ENCODE measurements around the gene PIK3C2G. TPM values are rescaled to one million over a fixed set of nuclear protein-coding genes. Genes with fewer than 3 reads are reported as not detected.

PIK3C2G gene
- total RNA-seq, 1 experiment from 2014 or later: not detected

GRCh38 chr12:18454330-18454729 is 193.0 kb downstream of the PIK3C2G start:
- Histone ChIP-seq H2AFZ (ENCODE audit: low read length) (no peak overlapping the region), H2BK5ac (ENCODE audit: insufficient read length, low read length) (no peak overlapping the region), H3K56ac (ENCODE audit: insufficient read length, low read depth, low read length) (no peak overlapping the region), H3K23me2 (ENCODE audit: insufficient read length, low read depth, low read length, poor library complexity, severe bottlenecking) (no peaks in the 10 kb centered on the region), H3T11ph (ENCODE audit: low read length) (no peak overlapping the region), H3K14ac (ENCODE audit: insufficient read depth, low read length) (no peak overlapping the region), H4K91ac (ENCODE audit: insufficient read length, low read depth, low read length) (no peak overlapping the region), H3K23ac (ENCODE audit: insufficient read length, low read depth, low read length) (no peak overlapping the region), H3K79me1 (ENCODE audit: insufficient read depth, low read depth, low read length, poor library complexity, severe bottlenecking) (no peaks in the 10 kb centered on the region), H2BK120ac (ENCODE audit: low read depth, low read length, poor library complexity, severe bottlenecking) (no peak overlapping the region), H2BK20ac (ENCODE audit: low read depth, low read length, poor library complexity, severe bottlenecking) (no peak overlapping the region), H3K4me1 (ENCODE audit: insufficient read depth, low read length) (peaks cover 10% of the 10 kb centered on the region; the same call in 1 of the 2 replicates), H4K8ac (replicated peaks; ENCODE audit: insufficient read length, low read depth, low read length) (no peak overlapping the region), H2BK12ac (ENCODE audit: insufficient read length, low read depth, low read length) (no peak overlapping the region), H3K27me3 (ENCODE audit: insufficient read depth, low read length) (no peaks in the 10 kb centered on the region), H3K79me2 (ENCODE audit: insufficient read depth, low read length) (no peaks in the 10 kb centered on the region), H3K9me3 (ENCODE audit: control insufficient read depth, low read depth, low read length) (no peaks in the 10 kb centered on the region), H4K20me1 (ENCODE audit: control insufficient read depth, insufficient read depth, insufficient read length) (no peaks in the 10 kb centered on the region), H2BK15ac (ENCODE audit: low read depth, low read length) (no peak overlapping the region), H3K9ac (ENCODE audit: extremely low read depth, insufficient read length, low read length) (no peak overlapping the region), H4K5ac (ENCODE audit: insufficient read length, low read depth, low read length) (no peak overlapping the region), H2AK5ac (ENCODE audit: insufficient read length, low read length) (no peak overlapping the region), H3K27ac (ENCODE audit: insufficient read length, low read depth, low read length) (no peak overlapping the region), H3K4ac (ENCODE audit: low read depth, low read length) (no peak overlapping the region), H3K18ac (ENCODE audit: insufficient read length, low read depth, low read length) (no peak overlapping the region), H3K4me2 (ENCODE audit: insufficient read depth, insufficient read length, low read length) (no peak overlapping the region)
- no CpG with 5 or more reads among the region's 1 CpG for WGBS (ENCODE audit: extremely low coverage, insufficient read length, low lambda C conversion rate)
- Mint-ChIP-seq H3K27me3 (ENCODE audit: low read depth) (no peaks in the 10 kb centered on the region), H3K9me3 (peaks cover 27 to 32% of the 10 kb centered on the region in 2 experiments), H3K27ac (peak overlapping the region; percentile 74 to 97 (median 96)), H3K4me1 (peaks cover 44 to 52% of the 10 kb centered on the region in 2 experiments), H3K36me3 (ENCODE audit: insufficient read depth in 1 of 3, low read depth in 3 of 3) (peaks cover 7 to 37% (median 21%) of the 10 kb centered on the region in 3 experiments), H3K4me3 (peak overlapping the region in 1 of 2 experiments; percentile 33; a peak in 2 of 5 replicates)
- no peak for TF ChIP-seq CTCF (conservative IDR thresholded peaks at IDR 0.05)
- no peak for DNase-seq
